ENCODE measurements around the gene C22orf39.
A peak's percentile ranks its signal among the peaks of the same experiment; 100 is the strongest.

Gene C22orf39, protein sequence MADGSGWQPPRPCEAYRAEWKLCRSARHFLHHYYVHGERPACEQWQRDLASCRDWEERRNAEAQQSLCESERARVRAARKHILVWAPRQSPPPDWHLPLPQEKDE
- 21.0 to 41.5 (median 33.3) reads per million in 4 experiments for total RNA-seq

DNA sequence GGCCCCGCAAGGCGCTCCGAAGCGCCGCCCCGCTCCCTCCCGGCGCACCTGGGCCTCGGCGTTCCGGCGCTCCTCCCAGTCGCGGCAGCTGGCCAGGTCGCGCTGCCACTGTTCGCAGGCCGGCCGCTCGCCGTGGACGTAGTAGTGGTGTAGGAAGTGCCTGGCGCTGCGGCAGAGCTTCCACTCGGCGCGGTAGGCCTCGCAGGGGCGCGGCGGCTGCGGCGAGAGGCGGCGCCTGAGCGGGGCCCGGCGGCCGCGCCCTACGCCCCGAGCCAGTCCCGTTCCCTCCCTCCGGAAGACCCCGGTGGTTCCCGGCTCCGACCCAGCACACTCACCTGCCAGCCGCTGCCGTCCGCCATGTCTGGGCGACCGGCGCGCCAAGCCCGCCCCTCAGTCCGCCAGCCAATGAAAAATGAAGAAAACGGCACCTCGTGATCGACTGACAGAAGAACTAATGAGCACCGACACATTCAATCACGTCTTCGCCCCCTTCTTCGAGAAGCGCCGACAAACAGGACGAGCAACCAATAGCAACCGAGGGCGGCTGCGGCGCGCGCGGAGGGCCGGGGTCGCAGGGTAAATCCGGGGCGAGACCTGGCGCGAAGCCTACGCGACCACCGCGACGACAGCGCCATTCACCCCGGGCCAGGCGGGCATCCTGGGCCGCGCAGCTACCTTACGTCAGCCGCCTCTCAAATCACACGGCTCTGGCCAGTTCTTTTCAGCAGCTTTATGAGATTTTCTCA lies at the start of gene C22orf39:
Gene C22orf39 (minus strand): TSS at position 382 of the 746 bp plus-strand sequence. CDS start 23 bp downstream, at position 359.
- peak; percentile 82 for DNase-seq

DNA sequence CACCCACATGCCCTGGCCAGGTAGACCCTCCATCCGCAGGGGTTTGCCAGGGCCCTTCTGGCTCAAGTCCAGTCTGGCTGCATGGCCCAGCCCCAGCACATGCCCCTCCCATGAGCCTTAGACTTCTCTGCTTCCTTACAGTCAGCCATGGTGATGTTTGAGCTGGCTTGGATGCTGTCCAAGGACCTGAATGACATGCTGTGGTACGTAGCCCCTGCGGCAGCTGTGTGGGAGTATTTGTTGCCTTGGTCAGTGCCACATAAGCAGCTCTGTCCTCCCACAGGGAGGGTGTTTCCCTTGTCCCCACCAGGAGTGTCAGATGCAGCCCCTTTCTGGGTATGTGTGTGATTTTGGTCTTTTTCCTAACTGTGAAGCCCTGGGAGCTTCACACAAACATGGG lies 49.7 kb upstream of the C22orf39 start:
- no peak for DNase-seq

DNA sequence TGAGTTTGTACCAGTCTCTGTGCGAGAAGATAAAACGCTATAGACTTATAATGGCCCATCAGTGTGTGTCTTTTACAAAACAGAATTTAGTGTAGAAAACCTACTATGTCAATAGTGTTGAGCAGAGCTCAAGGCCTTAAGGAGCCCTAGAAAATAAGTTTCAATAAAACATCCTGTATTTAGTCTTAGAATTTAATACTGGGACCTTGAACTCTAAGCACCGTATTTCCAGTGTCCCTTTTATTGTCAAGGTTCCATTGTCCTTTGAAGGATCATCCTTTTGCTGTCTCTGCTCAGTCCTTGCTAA lies 48.8 kb upstream of the C22orf39 start:
- DNase-seq: no peak

GRCh38 chr22:19495562-19496323 lies 48.2 kb upstream of the C22orf39 start:
- DNase-seq: no peak

- DNase-seq: no peak
These were observed 47.2 kb upstream of the C22orf39 start for GRCh38 chr22:19494676-19495173.

DNA sequence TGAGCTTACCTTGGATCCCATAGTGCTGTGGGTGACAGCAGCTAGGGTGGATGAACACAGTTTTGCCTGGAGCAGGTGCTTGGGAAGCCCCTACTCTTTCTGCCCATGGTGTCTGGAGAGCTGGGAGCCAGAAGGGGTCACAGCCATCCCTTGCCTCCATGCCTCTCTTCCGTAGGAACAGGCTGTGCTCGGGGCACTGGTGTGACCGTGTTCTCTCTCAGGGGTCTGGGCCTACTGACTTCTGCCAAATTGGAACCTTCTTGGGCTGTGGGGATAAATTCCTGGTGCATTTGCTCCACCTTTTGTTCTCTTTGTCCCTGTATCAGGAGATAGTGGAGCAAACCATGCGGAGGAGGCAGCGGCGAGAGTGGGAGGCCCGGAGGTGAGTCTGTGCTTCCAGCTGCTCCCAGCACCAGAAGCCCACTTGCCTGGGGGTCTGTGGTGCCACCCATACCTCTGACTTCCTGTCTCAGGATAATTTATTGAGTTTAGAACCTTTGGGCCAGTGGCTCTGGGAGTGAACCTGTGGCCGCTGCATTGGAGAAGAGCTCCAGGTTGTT lies 46.6 kb upstream of the C22orf39 start:
- no peak for DNase-seq

GRCh38 chr22:19492504-19493174 lies 45.1 kb upstream of the C22orf39 start:
- DNase-seq: no peak

DNA sequence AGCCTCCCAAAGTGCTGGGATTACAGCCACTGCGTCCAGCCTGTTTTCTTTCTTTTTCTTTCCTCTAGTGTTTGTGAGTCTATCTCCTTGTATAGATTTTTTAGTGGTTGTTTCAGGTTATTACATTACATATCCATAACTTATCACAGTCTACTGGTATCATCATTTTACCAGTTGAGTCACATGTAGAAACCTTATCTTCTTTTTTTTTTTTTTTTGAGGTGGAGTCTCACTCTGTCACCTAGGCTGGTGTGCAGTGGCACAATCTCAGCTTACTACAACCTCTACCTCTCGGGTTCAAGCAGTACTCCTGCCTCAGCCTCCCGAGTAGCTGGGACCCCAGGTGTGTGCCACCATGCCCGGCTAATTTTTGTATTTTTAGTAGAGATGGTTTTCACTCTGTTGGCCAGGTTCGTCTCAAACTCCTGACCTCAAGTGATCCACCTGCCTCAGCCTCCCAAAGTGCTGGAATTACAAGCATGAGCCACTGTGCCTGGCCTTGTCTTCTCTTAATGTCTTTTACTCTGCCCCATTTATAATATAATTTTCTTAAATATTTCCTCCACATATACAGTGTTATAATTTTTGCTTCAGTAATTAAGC lies 43.2 kb upstream of the C22orf39 start:
- DNase-seq: no peak

DNA sequence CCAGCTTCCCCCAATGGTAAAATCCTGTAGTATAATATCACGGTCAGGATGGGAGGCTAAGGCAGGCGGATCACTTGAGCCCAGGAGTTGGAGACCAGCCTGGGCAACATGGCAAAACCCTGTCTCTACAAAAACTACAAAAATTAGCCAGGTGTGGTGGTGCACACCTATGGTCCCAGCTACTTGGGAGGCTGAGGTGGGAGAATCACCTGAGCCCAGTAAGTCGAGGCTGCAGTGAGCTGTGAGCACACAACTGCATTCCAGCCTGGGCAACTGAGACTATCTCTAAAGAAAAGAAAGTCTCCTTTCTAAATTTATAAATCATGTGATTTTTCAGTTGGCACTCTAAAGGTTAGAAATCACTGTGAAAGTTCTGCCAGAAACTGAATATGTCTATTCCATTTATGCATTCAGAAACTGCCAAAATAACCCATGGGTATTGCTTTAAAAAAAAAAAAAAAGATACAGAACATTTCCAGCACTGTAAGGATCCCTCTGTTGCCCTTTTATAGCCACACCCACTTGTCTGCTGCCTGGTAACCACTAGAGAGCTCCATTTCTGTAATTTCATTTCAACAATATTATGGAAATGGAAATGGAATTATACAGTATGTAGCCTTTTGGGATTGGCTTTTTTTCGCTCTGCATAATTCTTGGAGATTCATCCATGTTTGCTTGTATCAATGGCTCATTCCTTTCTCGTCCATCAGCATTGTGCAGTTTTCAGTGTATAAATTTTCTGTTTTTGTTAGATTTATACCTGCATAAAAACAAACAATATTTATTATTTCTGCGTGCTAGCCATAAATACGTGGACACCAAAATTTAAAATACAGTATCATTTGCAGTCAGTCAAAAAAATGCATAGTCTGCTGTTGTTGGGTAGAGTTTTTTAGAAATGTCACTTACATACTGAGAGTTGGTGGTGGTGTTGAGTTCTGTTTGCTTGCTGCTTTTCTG lies 41.7 kb upstream of the C22orf39 start:
- DNase-seq: no peak

DNA sequence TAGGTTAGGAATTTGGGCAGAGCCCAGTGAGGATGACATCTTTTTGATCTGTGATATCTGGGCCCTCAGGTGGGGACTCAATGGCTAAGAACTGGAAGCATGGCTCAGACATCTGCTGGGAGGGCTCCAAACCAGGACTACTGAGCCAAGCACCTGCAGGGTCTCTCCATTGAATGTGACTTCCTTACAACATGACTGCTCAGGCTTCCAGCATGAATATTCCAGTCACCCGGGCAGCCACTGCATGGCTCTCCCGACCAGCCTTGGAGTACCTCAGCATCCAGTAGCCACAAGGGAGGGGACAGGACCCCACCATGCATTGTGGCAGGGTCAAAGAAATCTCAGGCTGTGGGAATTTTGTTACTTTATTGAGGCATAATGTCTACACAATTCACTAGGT lies 40.8 kb upstream of the C22orf39 start:
- no peak for DNase-seq

DNA sequence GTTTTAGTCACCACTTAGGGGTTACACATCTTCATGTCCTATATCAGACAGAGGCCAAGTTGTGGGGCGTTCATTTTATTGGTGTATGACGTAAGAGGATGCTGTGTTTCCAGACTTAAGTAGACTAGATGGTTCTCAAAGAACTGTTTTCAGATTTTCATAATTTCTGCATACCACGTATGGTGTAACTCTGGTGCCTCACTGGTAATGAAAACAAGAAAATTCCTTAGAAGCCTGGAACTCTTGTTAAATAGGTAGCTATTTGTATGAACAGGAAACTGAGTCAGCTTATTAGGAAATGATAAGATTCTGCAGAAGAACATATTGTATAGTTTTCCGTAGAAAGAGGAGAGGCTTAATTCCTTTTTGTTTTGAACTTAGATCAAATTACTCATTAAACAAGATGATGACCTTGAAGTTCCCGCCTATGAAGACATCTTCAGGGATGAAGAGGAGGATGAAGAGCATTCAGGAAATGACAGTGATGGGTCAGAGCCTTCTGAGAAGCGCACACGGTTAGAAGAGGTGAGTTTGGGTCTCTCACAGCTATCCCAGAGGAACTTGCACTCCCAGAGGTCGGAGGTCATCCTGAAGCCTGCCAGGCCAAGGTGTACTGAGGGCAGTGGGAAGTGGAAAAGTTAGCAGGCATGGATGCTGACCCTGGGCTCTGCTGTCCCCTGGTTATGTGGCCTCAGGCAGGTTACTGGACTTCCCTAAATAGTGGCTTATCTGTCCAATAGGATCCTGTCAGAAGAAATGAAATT lies 36.2 kb upstream of the C22orf39 start:
- no peak for DNase-seq

- DNase-seq: no peak
These were observed 34.8 kb upstream of the C22orf39 start for GRCh38 chr22:19482297-19482696.

- no peak for DNase-seq
These were observed 33.3 kb upstream of the C22orf39 start for GRCh38 chr22:19480789-19481188.

- no peak for DNase-seq
These were observed 32.7 kb upstream of the C22orf39 start for GRCh38 chr22:19480173-19480568.

- DNase-seq: peak; percentile 87
These were observed 32.1 kb upstream of the C22orf39 start, which contains the start of gene CDC45 for GRCh38 chr22:19479355-19480172. CDC45 (plus strand) TSS chr22:19479920; CDS start chr22:19479969, 49 bp downstream.

DNA sequence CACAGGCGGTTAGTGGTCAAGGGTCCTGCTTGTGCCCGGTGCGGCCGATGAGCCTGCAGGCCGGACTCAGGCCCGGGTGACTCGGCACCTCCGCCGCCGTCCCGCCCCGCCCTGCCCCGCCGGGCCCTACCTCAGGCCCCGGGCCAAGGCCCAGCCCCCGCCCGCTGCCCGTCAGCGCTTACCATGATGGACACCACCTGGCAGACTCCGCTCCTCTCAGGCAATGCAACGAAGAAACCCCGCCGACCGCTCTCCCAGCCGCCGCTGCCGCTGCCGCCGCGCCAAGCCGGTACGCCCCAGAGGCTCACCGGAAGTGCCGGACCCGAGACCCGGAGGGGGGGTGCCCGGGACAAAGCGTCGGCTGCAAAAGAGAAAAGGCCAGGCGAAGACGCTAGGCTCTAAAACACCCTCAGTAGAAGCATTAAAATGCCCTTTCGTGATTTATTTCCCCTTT lies 31.4 kb upstream of the C22orf39 start, which contains the start of gene UFD1:
Gene UFD1 (minus strand): TSS at position 293 of the 454 bp plus-strand sequence. CDS start 108 bp downstream, at position 185.
- peak; percentile 64 for DNase-seq

DNA sequence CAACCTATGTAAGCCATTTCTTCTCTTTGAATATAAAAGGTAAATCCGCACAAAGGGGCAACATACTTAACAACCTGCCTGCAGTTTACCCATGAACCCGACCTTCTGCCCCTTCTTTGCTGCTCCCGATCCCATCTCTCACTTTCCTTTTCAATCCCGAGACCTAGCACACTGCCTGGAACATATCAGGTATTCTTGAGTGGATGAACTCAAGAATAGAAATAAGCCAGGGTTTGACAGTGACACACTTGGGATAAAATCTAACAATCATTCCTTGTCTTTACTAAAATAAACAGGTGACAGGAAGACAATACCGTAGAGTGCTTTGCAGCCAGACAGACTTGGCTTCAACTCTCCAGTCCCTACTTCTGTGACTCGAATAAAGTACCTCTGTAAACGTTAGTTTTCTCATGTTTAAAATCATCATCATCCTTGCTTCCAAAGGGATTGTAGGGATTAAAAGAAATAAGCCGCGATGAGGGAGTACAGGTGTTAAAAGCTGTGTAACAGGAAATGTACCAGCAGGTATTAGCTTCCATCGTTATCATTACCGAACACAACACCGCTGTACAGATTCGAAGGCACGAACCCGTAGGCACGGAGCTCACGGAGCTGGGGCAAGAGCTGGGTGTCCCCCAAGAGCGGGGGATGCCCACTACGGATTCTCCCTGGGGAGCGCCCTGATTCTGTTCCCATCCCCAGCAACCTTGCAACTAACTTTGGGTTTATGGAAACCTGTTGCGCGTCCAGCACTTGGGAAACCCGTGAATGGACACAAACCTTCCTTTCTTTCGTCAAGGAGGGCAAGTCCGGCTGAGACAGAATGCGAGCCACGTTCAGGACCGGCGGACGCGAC lies 30.8 kb upstream of the C22orf39 start:
- peak; percentile 28 for DNase-seq

All from effector CD8-positive, alpha-beta T cell (primary cell).